Stimulated activated effector memory CD8-positive, alpha-beta T cell treated with anti-CD3 and anti-CD28 coated beads, Interleukin-12 subunit alpha, Interleukin-12 subunit beta, amount 100 ng/mL, for 72 hours (primary cell): ENCODE measurements around the gene CDC123.

Experiments
- ATAC-seq: fragments of 150-1000 bp; cut with Tn5 transposase; 2 replicates; pipeline ENCODE4 v1.10.0; 2021
- DNase-seq, 2 donors: peaks; one replicate each; pipeline ENCODE4 v3.0.0; 2021 to 2022; ENCODE audit warnings: low spot score in 2 of 2
- H3K27ac Mint-ChIP-seq: one replicate; pipeline ENCODE4 v1.8.0; 2022; ENCODE audit warnings: mild to moderate bottlenecking, mixed read lengths
- H3K36me3 Mint-ChIP-seq: one replicate; pipeline ENCODE4 v1.8.0; 2022; ENCODE audit warnings: mild to moderate bottlenecking, mixed read lengths
- H3K4me1 Mint-ChIP-seq: one replicate; pipeline ENCODE4 v1.8.0; 2022; ENCODE audit warnings: mixed read lengths
- H3K4me3 Mint-ChIP-seq: one replicate; pipeline ENCODE4 v1.8.0; 2022; ENCODE audit warnings: mild to moderate bottlenecking, mixed read lengths
- H3K9me3 Mint-ChIP-seq: one replicate; pipeline ENCODE4 v1.8.0; 2022; ENCODE audit warnings: mixed read lengths

CDC123 gene

DNA sequence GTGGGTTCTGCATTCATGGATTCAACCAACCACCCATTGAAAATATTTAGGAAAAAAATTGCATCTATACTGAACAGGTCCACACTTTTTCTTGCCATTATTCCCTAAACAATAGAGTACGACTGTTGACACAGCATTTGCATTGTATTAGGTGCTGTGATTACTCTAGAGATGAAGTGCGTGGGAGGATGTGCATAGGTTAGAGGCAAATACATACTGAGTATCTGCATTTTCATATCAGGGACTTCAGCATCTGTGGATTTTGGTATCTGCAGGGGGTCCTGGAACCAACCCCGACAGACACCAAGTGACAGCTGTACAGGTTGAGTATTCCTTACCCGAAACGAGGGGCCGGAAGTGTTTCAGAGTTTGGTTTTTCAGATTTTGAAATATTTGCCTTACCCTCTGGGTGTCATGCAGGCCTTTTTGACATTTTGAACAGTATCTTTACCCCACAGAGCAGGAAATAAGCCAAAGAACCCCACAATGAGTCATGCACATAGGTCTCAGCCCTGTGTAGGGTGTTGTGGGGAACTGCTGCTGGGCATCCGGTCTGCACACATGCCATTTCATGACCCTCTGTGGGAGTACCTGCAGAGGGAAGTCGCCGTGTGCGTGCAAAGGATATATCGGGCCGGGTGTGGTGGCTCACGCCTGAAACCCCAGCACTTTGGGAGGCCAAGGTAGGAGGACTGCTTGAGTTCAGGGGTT, 14.8 kb upstream of the CDC123 start:
- Mint-ChIP-seq H3K27ac (peak overlapping the region; percentile 87), H3K4me3 (peak overlapping the region; percentile 38), H3K4me1 (peaks cover 32% of the 10 kb centered on the region), H3K9me3 (no peaks in the 10 kb centered on the region), H3K36me3 (peaks cover 87% of the 10 kb centered on the region)
- ATAC-seq (peak; percentile 100), DNase-seq (peak; percentile 44 to 85)

DNA sequence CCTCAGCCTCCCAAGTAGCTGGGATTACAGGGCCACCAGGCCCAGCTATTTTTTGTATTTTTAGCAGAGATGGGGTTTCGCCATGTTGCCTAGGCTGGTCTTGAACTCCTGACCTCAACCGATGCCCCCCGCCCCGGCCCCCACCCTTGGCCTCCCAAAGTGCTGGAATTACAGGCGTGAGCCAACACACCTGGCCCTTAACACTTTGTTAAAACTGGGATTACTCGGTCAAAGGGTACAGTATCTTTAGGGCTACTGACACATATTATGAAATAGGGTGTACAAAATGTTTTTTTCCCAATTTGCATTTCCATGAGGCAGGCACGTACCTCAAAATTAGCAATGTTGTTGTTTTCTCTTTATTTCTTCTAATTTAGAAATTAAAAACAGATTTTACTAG, 11.8 kb upstream of the CDC123 start:
- H3K4me1 Mint-ChIP-seq = peaks cover 55% of the 10 kb centered on the region
- H3K27ac Mint-ChIP-seq = no peak overlapping the region
- peaks cover 85% of the 10 kb centered on the region for H3K36me3 Mint-ChIP-seq
- DNase-seq (no peak), ATAC-seq (no peak)
- H3K9me3 Mint-ChIP-seq = no peaks in the 10 kb centered on the region
- H3K4me3 Mint-ChIP-seq = no peak overlapping the region

DNA sequence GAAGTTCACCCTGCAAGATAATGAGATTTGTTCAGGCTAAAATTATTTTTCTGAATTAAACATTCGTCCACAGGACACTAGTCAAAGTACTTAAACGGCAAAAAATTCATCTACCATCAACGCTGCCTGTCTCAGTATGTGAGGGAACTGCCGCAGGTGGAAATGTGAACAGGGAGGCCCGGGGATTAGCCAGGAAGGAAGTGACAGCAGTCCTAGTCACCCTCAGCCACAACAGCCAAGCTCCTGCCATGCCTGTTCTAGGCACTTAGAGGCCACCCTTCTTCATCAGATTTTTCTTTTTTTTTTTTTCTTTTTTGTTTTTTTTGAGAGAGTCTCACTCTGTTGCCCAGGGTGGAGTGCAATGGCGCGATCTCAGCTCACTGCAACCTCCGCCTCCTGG, 9.7 kb upstream of the CDC123 start:
- Mint-ChIP-seq H3K27ac (peak overlapping the region; percentile 88), H3K4me1 (peaks cover 46% of the 10 kb centered on the region), H3K4me3 (peak overlapping the region; percentile 43), H3K9me3 (no peaks in the 10 kb centered on the region), H3K36me3 (peaks cover 81% of the 10 kb centered on the region)
- no peak for DNase-seq
- peak; percentile 63 for ATAC-seq

DNA sequence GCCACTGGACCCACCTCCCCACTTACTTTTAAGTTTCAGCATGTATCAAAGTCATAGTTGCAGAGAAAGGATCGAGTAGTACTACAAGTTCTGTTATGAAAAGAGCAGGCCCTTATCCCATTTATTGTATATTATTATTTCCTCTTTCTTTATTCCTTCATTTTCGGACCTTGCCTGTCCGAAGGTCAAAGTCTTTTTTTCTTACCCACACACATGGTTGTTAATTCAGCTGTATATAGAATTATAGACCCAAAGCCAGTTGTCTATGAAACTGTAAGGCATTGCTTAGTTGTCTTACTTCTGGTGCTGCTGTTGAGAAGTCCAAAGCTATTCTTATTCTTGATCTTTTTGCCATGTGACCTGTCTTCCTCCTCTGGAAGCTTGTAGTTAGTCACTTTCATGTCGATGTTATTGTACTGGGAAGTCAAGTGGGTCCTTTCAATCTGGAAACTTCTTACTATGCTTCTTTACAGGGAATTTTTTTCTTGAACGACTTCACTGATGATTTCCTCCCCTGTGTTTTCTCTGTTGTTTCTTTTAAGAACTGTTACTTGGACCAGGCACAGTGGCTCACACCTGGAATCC, 8.6 kb upstream of the CDC123 start:
- Mint-ChIP-seq H3K4me1 (peaks cover 50% of the 10 kb centered on the region), H3K36me3 (peaks cover 82% of the 10 kb centered on the region), H3K9me3 (no peaks in the 10 kb centered on the region), H3K27ac (peak overlapping the region; percentile 88), H3K4me3 (peak overlapping the region; percentile 43)
- ATAC-seq (no peak), DNase-seq (no peak)

DNA sequence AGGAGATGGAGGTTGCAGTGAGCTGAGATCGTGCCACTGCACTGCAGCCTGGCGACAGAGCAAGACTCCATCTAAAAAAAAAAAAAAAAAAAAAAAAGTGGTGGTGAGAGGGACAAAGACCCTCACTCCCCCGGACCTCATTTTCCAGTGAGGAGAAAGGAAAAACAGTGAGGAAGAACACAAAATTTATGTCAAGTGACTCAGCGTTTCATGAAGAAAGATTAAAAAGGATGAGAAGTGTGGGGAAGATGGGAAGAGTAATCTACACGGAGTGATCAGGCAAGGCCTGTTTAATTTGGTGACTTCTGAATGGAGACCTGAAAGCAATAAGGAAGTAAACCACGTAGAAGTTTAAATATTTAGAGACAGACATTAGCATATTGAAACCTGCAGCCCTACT, 7.3 kb upstream of the CDC123 start:
- no peak overlapping the region for H3K4me3 Mint-ChIP-seq
- peaks cover 58% of the 10 kb centered on the region for H3K4me1 Mint-ChIP-seq
- H3K9me3 Mint-ChIP-seq = no peaks in the 10 kb centered on the region
- H3K27ac Mint-ChIP-seq = no peak overlapping the region
- ATAC-seq (no peak), DNase-seq (no peak)
- peaks cover 79% of the 10 kb centered on the region for H3K36me3 Mint-ChIP-seq

DNA sequence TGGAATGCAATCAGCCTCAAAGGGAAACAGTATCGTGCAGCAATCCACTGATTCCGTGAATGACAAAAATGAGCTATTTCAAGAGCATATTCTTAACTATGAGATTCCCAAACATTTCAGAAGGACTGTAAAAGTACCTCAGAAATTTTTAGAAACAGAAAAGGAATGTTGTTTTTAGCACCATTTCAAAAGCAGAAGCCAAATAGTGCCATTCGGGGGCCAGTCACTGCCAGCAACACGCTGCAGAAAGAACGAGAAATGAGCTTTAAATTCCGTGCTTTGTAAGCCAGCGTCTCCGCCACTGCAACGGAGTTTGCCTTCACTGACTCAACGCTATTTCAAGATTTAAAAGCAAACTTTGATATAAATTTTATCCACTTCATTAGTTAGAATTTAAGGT, 6.6 kb upstream of the CDC123 start:
- H3K9me3 Mint-ChIP-seq = no peaks in the 10 kb centered on the region
- H3K4me3 Mint-ChIP-seq = no peak overlapping the region
- no peak overlapping the region for H3K27ac Mint-ChIP-seq
- H3K4me1 Mint-ChIP-seq = peaks cover 64% of the 10 kb centered on the region
- H3K36me3 Mint-ChIP-seq = peaks cover 78% of the 10 kb centered on the region
- ATAC-seq (no peak), DNase-seq (no peak)

DNA sequence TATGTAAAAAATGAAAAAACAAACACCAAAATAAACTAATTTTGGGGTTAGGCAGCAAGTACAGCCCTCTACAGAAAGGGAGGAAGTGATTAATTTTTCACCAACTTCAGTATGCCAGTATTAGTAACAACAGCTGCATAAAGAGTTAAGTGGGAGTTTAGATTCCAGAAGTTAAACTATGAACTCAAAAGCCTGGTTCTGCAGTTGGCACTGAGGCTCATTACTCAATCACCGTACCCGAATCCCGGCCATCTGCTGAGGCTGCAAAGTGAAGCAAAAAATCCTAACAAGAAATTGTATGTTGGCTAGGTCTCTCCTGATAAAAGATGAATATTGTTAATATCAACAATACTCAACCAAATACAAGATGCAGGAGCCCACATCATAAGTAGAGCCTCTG, 4.3 kb upstream of the CDC123 start:
- H3K4me3 Mint-ChIP-seq = no peak overlapping the region
- ATAC-seq = no peak
- H3K27ac Mint-ChIP-seq = peak overlapping the region; percentile 58
- peaks cover 72% of the 10 kb centered on the region for H3K36me3 Mint-ChIP-seq
- DNase-seq = no peak
- H3K4me1 Mint-ChIP-seq = peaks cover 65% of the 10 kb centered on the region
- H3K9me3 Mint-ChIP-seq = no peaks in the 10 kb centered on the region

DNA sequence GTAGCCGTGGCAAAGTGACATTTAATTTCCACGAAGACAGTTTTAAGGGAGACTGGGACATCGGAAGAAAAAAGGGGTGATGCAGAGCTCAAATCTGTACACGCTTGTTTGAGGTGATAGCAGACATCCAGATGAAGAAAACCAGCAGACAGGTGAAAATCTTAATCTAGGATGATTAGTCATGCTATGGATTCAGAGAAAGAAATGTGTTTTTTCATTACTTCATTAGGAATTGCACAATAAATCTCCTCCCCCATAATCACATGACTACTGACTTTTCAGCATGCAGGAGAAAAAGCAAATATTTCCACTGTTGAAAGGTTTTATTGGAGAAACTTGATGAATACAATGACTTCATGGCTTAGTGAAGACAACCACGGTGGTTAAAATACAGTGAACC, 2.8 kb upstream of the CDC123 start:
- H3K36me3 Mint-ChIP-seq = peaks cover 59% of the 10 kb centered on the region
- no peak overlapping the region for H3K27ac Mint-ChIP-seq
- H3K9me3 Mint-ChIP-seq = no peaks in the 10 kb centered on the region
- peaks cover 52% of the 10 kb centered on the region for H3K4me1 Mint-ChIP-seq
- ATAC-seq (no peak), DNase-seq (no peak)
- no peak overlapping the region for H3K4me3 Mint-ChIP-seq

DNA sequence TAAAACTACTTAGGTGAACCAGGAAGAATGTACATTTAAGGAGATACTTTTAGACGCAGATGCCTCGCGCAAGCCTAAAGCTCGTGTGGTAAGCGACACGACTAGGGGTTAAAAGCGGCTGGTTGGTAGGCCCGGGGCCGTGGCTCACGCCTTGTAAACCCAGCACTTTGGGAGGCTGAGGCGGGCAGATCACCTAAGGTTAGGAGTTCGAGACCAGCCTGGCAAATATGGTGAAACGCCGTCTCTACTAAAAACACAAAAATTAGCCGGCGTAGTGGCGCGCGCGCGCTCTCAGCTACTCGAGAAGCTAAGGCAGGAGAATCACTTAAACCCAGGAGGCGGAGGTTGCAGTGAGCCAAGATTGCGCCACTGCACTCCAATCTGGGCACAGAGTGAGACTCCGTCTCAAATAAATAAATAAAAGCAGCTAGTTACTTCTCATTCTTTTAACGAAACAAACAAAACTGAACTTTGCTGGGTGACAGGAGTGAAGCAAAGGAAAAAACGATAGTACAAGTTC, 1.2 kb upstream of the CDC123 start:
- no peaks in the 10 kb centered on the region for H3K9me3 Mint-ChIP-seq
- H3K4me1 Mint-ChIP-seq = peaks cover 53% of the 10 kb centered on the region
- DNase-seq (peak; percentile 14 to 67), ATAC-seq (no peak)
- H3K27ac Mint-ChIP-seq = peak overlapping the region; percentile 98
- peak overlapping the region; percentile 100 for H3K4me3 Mint-ChIP-seq
- peaks cover 68% of the 10 kb centered on the region for H3K36me3 Mint-ChIP-seq

DNA sequence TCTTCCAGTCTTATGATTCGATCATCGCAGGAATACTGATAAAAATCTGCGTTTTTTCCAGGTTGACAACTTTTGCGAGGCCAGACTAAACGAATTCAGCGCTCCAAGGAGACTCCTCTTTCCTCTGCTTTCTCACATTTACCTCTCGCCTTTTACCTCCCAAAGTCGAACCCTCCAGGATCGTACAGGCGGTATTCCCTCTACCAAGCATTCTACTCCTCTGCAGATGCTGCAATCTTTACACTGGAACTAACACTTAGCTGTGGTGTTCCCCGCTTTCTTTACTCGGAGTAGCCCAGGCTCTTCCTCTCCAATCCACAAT, 746 bp upstream of the CDC123 start:
- no peaks in the 10 kb centered on the region for H3K9me3 Mint-ChIP-seq
- ATAC-seq (peak; percentile 1), DNase-seq (no peak)
- peak overlapping the region; percentile 100 for H3K4me3 Mint-ChIP-seq
- peak overlapping the region; percentile 98 for H3K27ac Mint-ChIP-seq
- H3K36me3 Mint-ChIP-seq = peaks cover 68% of the 10 kb centered on the region
- peaks cover 50% of the 10 kb centered on the region for H3K4me1 Mint-ChIP-seq

DNA sequence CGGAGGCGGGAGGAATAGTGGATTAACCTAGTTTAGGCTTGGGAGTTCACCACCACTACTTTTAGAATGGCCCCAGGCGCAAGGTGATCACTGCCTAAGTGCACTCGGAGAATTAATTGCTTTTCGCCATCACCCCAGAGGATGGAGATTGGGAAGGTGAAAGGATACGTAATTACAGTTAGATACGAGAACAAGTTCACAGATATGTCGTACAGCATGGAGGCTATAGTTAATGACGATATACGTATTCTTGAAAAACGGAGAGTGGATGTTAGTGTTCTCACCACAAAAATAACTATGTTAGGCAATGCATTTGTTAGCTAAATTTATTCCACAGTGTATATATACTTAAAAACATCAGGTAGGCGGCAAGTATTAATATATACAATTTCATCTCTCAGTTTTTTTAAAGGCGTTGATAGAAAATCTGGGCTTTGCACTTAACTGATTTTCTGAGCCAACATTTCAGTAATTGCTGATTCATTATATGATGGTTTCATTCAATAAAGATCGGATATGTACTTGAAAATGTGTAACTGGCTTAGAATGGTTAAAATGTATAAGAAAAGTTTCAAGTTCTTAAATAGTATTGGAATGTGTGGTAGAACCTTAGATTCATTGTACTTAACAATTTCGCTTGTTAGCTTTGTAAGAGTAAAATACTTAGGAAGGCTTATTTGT, 683 bp downstream of the CDC123 start:
- peaks cover 75% of the 10 kb centered on the region for H3K36me3 Mint-ChIP-seq
- H3K27ac Mint-ChIP-seq = peak overlapping the region; percentile 98
- no peaks in the 10 kb centered on the region for H3K9me3 Mint-ChIP-seq
- H3K4me3 Mint-ChIP-seq = peak overlapping the region; percentile 100
- ATAC-seq (no peak), DNase-seq (no peak)
- H3K4me1 Mint-ChIP-seq = peaks cover 48% of the 10 kb centered on the region

DNA sequence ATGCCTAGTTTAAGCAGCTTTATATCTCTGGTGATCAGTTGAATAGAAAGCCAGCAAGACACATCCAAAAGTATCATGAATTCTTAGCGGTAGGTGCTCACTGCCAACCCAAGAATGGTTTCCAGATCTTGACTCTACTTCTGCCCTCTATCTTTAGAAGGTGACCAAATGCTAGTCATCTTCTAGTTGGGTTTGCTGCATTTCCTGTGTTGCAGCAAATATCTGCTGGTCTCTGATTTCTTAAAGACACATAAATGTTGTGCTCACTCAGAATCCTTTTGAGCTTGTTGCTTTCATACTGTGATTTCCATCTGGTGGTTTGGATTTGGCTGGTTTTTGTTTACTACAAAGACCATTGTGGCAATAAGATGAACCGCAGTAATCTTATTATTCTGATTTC, 2.2 kb downstream of the CDC123 start:
- Mint-ChIP-seq H3K4me1 (peaks cover 40% of the 10 kb centered on the region), H3K4me3 (peak overlapping the region; percentile 100), H3K9me3 (no peaks in the 10 kb centered on the region), H3K36me3 (peaks cover 75% of the 10 kb centered on the region), H3K27ac (no peak overlapping the region)
- ATAC-seq (no peak), DNase-seq (no peak)

DNA sequence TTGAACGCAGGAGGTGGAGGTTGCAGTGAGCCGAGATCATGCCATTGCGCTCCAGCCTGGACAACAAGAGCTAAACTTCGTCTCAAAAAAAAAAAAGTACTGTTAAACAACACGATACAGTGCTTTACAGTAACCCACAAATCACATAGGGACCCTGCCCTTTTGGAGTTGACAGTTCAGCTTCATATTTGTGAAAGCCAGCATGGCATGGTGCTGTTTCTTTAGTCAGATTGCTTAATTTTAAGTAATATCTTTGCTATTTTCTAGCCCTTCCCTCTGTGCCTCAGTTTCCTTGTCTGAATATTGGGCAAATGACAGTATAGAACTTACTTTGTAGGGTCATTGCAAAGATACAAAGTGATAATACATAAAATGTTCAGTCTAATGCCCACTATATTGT, 4.9 kb downstream of the CDC123 start:
- DNase-seq (no peak), ATAC-seq (no peak)
- H3K9me3 Mint-ChIP-seq = no peaks in the 10 kb centered on the region
- peaks cover 38% of the 10 kb centered on the region for H3K4me1 Mint-ChIP-seq
- H3K27ac Mint-ChIP-seq = peak overlapping the region; percentile 13
- H3K36me3 Mint-ChIP-seq = peaks cover 84% of the 10 kb centered on the region
- H3K4me3 Mint-ChIP-seq = peak overlapping the region; percentile 28

DNA sequence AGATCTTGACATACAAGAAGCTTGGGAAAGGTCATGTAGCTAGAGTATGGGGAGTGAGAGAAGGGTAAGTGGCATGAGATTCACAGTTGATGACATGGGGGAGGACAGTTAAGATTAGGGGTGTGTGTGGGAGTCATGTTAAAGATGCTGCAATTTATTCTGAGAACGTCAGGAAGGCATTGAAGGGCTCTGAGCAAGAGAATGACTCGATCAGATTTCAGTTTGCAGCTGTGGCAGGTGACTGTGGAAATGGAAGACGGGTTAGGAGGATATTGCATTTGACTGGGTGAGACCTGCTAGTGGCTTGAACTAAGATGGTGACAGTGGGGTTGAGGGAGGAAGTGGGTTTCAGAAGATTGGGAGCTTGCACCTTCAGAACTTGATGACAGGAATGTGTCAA, 5.6 kb downstream of the CDC123 start:
- peak; percentile 90 for ATAC-seq

DNA sequence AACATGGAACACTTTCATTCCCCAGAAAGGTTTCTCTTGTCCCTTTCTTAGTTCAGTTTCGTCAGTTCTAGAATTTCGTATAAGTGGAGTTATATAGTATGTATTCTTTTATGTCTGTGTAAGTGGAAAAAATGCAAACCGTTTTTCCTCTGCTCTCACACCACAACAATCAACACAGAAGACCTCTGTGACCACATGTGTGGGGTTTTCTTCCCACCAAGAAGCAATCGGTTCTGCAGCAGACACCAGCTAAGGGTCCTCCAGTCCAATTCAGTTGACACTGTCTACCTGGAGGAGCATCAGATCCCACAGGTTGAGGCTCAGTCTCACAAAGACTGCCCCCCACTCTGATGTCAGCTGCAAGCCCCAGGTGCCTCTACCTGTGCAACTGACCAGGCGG, 6.2 kb downstream of the CDC123 start:
- peaks cover 93% of the 10 kb centered on the region for H3K36me3 Mint-ChIP-seq
- no peak overlapping the region for H3K27ac Mint-ChIP-seq
- ATAC-seq (no peak), DNase-seq (no peak)
- no peaks in the 10 kb centered on the region for H3K9me3 Mint-ChIP-seq
- peaks cover 28% of the 10 kb centered on the region for H3K4me1 Mint-ChIP-seq
- H3K4me3 Mint-ChIP-seq = no peak overlapping the region

More for the DNA sequence above, 5.6 kb downstream of the CDC123 start:
- H3K4me1 Mint-ChIP-seq = peaks cover 32% of the 10 kb centered on the region
- H3K36me3 Mint-ChIP-seq = peaks cover 86% of the 10 kb centered on the region
- H3K9me3 Mint-ChIP-seq = no peaks in the 10 kb centered on the region
- H3K27ac Mint-ChIP-seq = no peak overlapping the region
- no peak for DNase-seq
- H3K4me3 Mint-ChIP-seq = peak overlapping the region; percentile 28

DNA sequence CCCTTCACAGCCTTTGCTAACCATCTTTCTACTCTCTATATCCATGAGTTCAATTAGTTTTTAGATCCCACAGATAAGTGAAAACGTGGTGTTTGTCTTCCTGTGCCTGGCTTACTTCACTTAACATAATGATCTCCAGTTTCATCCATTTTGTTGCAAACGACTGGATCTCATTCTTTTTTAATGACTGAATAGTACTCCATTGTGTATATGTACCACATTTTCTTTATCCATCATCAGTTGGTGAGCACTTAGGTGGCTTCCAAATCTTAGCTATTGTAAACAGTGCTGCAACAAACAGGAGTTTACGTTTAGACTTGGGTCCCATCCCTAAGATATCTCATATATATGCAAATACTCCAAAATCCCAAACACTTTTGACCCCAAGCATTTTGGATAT, 9.1 kb downstream of the CDC123 start:
- DNase-seq (no peak), ATAC-seq (no peak)
- H3K9me3 Mint-ChIP-seq = no peaks in the 10 kb centered on the region
- peaks cover 98% of the 10 kb centered on the region for H3K36me3 Mint-ChIP-seq
- peak overlapping the region; percentile 32 for H3K27ac Mint-ChIP-seq
- no peak overlapping the region for H3K4me3 Mint-ChIP-seq
- H3K4me1 Mint-ChIP-seq = peaks cover 38% of the 10 kb centered on the region
